ENCODE measurements around the gene SIVA1.
A peak's percentile ranks its signal among the peaks of the same experiment; 100 is the strongest.

The SIVA1 gene

GRCh38 chr14:104795781-104796686 is 43.1 kb downstream of the SIVA1 start:
- DNase-seq (ENCODE audit: extremely low read depth, low read depth), result no peak
- TF ChIP-seq CTCF (IDR thresholded peaks at IDR 0.05; ENCODE audit: low read depth, low read length), result no peak

GRCh38 chr14:104796687-104797081 is 43.7 kb downstream of the SIVA1 start:
- DNase-seq (ENCODE audit: extremely low read depth, low read depth), result no peak

GRCh38 chr14:104797115-104798044 is 44.4 kb downstream of the SIVA1 start:
- no peak for DNase-seq (ENCODE audit: extremely low read depth, low read depth)
- TF ChIP-seq CTCF (IDR thresholded peaks at IDR 0.05; ENCODE audit: low read depth, low read length), result no peak

More at GRCh38 chr14:104796687-104797081, 43.7 kb downstream of the SIVA1 start:
- TF ChIP-seq CTCF (IDR thresholded peaks at IDR 0.05; ENCODE audit: low read depth, low read length), result no peak

DNA sequence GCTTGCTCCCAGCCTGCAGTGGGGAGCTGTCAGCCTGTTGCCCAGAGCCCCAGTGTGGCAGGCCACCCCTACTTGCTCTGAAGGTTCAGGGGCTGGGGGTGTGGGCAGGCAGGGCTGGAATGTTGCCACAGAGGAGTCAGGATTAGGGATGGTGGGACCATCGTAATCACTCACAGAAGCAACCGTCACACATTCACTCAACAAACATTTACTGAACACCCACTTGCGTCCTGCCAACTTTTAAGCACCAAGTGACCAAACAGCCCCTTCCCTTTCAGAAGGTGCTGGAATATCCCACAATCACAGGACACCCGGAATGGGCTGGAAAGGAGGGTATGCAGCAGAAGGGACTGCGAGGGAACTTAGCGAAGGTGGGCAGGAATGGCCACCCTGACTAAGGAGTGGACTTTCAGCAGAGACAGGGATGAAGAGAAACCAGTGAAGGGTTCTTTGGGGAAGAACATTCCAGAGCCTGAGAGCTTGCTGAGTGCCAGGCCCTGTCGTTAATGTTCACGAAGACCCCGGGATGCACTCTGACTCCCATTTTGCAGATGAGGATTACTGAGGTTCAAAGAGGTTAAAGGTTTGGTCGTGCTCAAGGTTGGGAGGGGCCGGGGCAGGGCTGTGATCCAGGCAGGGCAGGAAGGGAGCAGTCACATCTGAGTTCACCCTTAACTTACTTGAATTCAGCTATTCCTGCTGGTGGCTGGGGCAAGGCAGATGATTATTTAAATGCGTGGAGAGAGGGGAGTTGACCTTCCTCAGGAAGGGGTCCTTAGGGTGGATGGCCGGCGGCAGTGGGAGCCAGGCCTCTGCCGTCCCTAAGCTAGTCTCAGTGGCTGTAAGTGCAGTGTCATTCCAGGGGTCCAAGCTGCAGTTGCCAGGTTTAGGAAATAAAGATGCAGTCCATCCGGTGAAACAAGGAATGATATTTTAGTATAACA is 45.6 kb downstream of the SIVA1 start:
- DNase-seq (ENCODE audit: extremely low read depth, low read depth), result no peak
- no peak for TF ChIP-seq CTCF (IDR thresholded peaks at IDR 0.05; ENCODE audit: low read depth, low read length)

GRCh38 chr14:104799244-104800014 is 46.5 kb downstream of the SIVA1 start:
- no peak for DNase-seq (ENCODE audit: extremely low read depth, low read depth)

More at GRCh38 chr14:104799244-104800014, 46.5 kb downstream of the SIVA1 start:
- peak; percentile 31 for TF ChIP-seq CTCF (IDR thresholded peaks at IDR 0.05; ENCODE audit: low read depth, low read length)

All from AG09319 (cell line).